Measurements from ENCODE around the gene SLC35F1.

Gene SLC35F1

GRCh38 chr6:118320652-118321051 is 413.6 kb downstream of the SLC35F1 start:
- no peaks in the 10 kb centered on the region for H3K27me3 ChIP-seq (ENCODE audit: control insufficient read depth in 2 of 2, insufficient read depth in 2 of 2, low read length in 2 of 2)
- no peaks in the 10 kb centered on the region for H3K9me3 ChIP-seq (ENCODE audit: control insufficient read depth in 2 of 2, low read length in 2 of 2)
- H3K4me1 ChIP-seq (ENCODE audit: control insufficient read depth in 2 of 2, insufficient read depth in 2 of 2, low read length in 2 of 2), result no peaks in the 10 kb centered on the region
- no peak overlapping the region for H3K4me3 ChIP-seq (ENCODE audit: low read length in 2 of 2)
- H3K36me3 ChIP-seq (ENCODE audit: control insufficient read depth in 2 of 2, insufficient read depth in 2 of 2, low read length in 2 of 2), result no peaks in the 10 kb centered on the region
- no peak overlapping the region for H3K9ac ChIP-seq (ENCODE audit: low read depth in 1 of 2, low read length in 2 of 2)
- H3K27ac ChIP-seq (ENCODE audit: low read depth in 2 of 2, low read length in 2 of 2), result no peak overlapping the region

- Histone ChIP-seq H3K4me3 (ENCODE audit: low read length in 2 of 2) (no peak overlapping the region), H3K9ac (ENCODE audit: low read depth in 1 of 2, low read length in 2 of 2) (no peak overlapping the region), H3K9me3 (ENCODE audit: control insufficient read depth in 2 of 2, low read length in 2 of 2) (no peaks in the 10 kb centered on the region), H3K27ac (ENCODE audit: low read depth in 2 of 2, low read length in 2 of 2) (no peak overlapping the region), H3K4me1 (ENCODE audit: control insufficient read depth in 2 of 2, insufficient read depth in 2 of 2, low read length in 2 of 2) (no peaks in the 10 kb centered on the region), H3K36me3 (ENCODE audit: control insufficient read depth in 2 of 2, insufficient read depth in 2 of 2, low read length in 2 of 2) (no peaks in the 10 kb centered on the region), H3K27me3 (ENCODE audit: control insufficient read depth in 2 of 2, insufficient read depth in 2 of 2, low read length in 2 of 2) (no peaks in the 10 kb centered on the region)
These were observed 417.1 kb downstream of the SLC35F1 start for GRCh38 chr6:118324116-118324515.

- Histone ChIP-seq H3K27ac (ENCODE audit: low read depth in 2 of 2, low read length in 2 of 2) (no peak overlapping the region), H3K27me3 (ENCODE audit: control insufficient read depth in 2 of 2, insufficient read depth in 2 of 2, low read length in 2 of 2) (no peaks in the 10 kb centered on the region), H3K9me3 (ENCODE audit: control insufficient read depth in 2 of 2, low read length in 2 of 2) (no peaks in the 10 kb centered on the region), H3K36me3 (ENCODE audit: control insufficient read depth in 2 of 2, insufficient read depth in 2 of 2, low read length in 2 of 2) (no peaks in the 10 kb centered on the region), H3K4me1 (ENCODE audit: control insufficient read depth in 2 of 2, insufficient read depth in 2 of 2, low read length in 2 of 2) (no peaks in the 10 kb centered on the region), H3K4me3 (ENCODE audit: low read length in 2 of 2) (no peak overlapping the region), H3K9ac (ENCODE audit: low read depth in 1 of 2, low read length in 2 of 2) (no peak overlapping the region)
These were observed 418.3 kb downstream of the SLC35F1 start for GRCh38 chr6:118325220-118325860.

- H3K27me3 ChIP-seq (ENCODE audit: control insufficient read depth in 2 of 2, insufficient read depth in 2 of 2, low read length in 2 of 2), result no peaks in the 10 kb centered on the region
- H3K27ac ChIP-seq (ENCODE audit: low read depth in 2 of 2, low read length in 2 of 2), result no peak overlapping the region
- no peaks in the 10 kb centered on the region for H3K36me3 ChIP-seq (ENCODE audit: control insufficient read depth in 2 of 2, insufficient read depth in 2 of 2, low read length in 2 of 2)
- no peaks in the 10 kb centered on the region for H3K4me1 ChIP-seq (ENCODE audit: control insufficient read depth in 2 of 2, insufficient read depth in 2 of 2, low read length in 2 of 2)
- no peaks in the 10 kb centered on the region for H3K9me3 ChIP-seq (ENCODE audit: control insufficient read depth in 2 of 2, low read length in 2 of 2)
- no peak overlapping the region for H3K9ac ChIP-seq (ENCODE audit: low read depth in 1 of 2, low read length in 2 of 2)
- H3K4me3 ChIP-seq (ENCODE audit: low read length in 2 of 2), result no peak overlapping the region
These were observed 419.6 kb downstream of the SLC35F1 start for GRCh38 chr6:118326712-118327111.

GRCh38 chr6:118327237-118327636 is 420.2 kb downstream of the SLC35F1 start:
- no peaks in the 10 kb centered on the region for H3K9me3 ChIP-seq (ENCODE audit: control insufficient read depth in 2 of 2, low read length in 2 of 2)
- H3K4me3 ChIP-seq (ENCODE audit: low read length in 2 of 2), result no peak overlapping the region
- H3K27me3 ChIP-seq (ENCODE audit: control insufficient read depth in 2 of 2, insufficient read depth in 2 of 2, low read length in 2 of 2), result no peaks in the 10 kb centered on the region
- no peak overlapping the region for H3K9ac ChIP-seq (ENCODE audit: low read depth in 1 of 2, low read length in 2 of 2)
- no peaks in the 10 kb centered on the region for H3K36me3 ChIP-seq (ENCODE audit: control insufficient read depth in 2 of 2, insufficient read depth in 2 of 2, low read length in 2 of 2)
- H3K4me1 ChIP-seq (ENCODE audit: control insufficient read depth in 2 of 2, insufficient read depth in 2 of 2, low read length in 2 of 2), result no peaks in the 10 kb centered on the region
- H3K27ac ChIP-seq (ENCODE audit: low read depth in 2 of 2, low read length in 2 of 2), result no peak overlapping the region

GRCh38 chr6:118333772-118334171 is 426.7 kb downstream of the SLC35F1 start:
- H3K4me1 ChIP-seq (ENCODE audit: control insufficient read depth in 2 of 2, insufficient read depth in 2 of 2, low read length in 2 of 2), result no peaks in the 10 kb centered on the region
- H3K4me3 ChIP-seq (ENCODE audit: low read length in 2 of 2), result no peak overlapping the region
- no peaks in the 10 kb centered on the region for H3K36me3 ChIP-seq (ENCODE audit: control insufficient read depth in 2 of 2, insufficient read depth in 2 of 2, low read length in 2 of 2)
- H3K9ac ChIP-seq (ENCODE audit: low read depth in 1 of 2, low read length in 2 of 2), result no peak overlapping the region
- no peaks in the 10 kb centered on the region for H3K9me3 ChIP-seq (ENCODE audit: control insufficient read depth in 2 of 2, low read length in 2 of 2)
- no peak overlapping the region for H3K27ac ChIP-seq (ENCODE audit: low read depth in 2 of 2, low read length in 2 of 2)
- H3K27me3 ChIP-seq (ENCODE audit: control insufficient read depth in 2 of 2, insufficient read depth in 2 of 2, low read length in 2 of 2), result no peaks in the 10 kb centered on the region

- H3K9me3 ChIP-seq (ENCODE audit: control insufficient read depth in 2 of 2, low read length in 2 of 2), result no peaks in the 10 kb centered on the region
- no peaks in the 10 kb centered on the region for H3K36me3 ChIP-seq (ENCODE audit: control insufficient read depth in 2 of 2, insufficient read depth in 2 of 2, low read length in 2 of 2)
- no peak overlapping the region for H3K27ac ChIP-seq (ENCODE audit: low read depth in 2 of 2, low read length in 2 of 2)
- no peaks in the 10 kb centered on the region for H3K4me1 ChIP-seq (ENCODE audit: control insufficient read depth in 2 of 2, insufficient read depth in 2 of 2, low read length in 2 of 2)
- no peaks in the 10 kb centered on the region for H3K27me3 ChIP-seq (ENCODE audit: control insufficient read depth in 2 of 2, insufficient read depth in 2 of 2, low read length in 2 of 2)
- H3K9ac ChIP-seq (ENCODE audit: low read depth in 1 of 2, low read length in 2 of 2), result no peak overlapping the region
- no peak overlapping the region for H3K4me3 ChIP-seq (ENCODE audit: low read length in 2 of 2)
These were observed 427.6 kb downstream of the SLC35F1 start for GRCh38 chr6:118334634-118335033.

- no peaks in the 10 kb centered on the region for H3K4me1 ChIP-seq (ENCODE audit: control insufficient read depth in 2 of 2, insufficient read depth in 2 of 2, low read length in 2 of 2)
- no peak overlapping the region for H3K9ac ChIP-seq (ENCODE audit: low read depth in 1 of 2, low read length in 2 of 2)
- no peak overlapping the region for H3K27ac ChIP-seq (ENCODE audit: low read depth in 2 of 2, low read length in 2 of 2)
- no peaks in the 10 kb centered on the region for H3K36me3 ChIP-seq (ENCODE audit: control insufficient read depth in 2 of 2, insufficient read depth in 2 of 2, low read length in 2 of 2)
- H3K4me3 ChIP-seq (ENCODE audit: low read length in 2 of 2), result no peak overlapping the region
- H3K27me3 ChIP-seq (ENCODE audit: control insufficient read depth in 2 of 2, insufficient read depth in 2 of 2, low read length in 2 of 2), result no peaks in the 10 kb centered on the region
- no peaks in the 10 kb centered on the region for H3K9me3 ChIP-seq (ENCODE audit: control insufficient read depth in 2 of 2, low read length in 2 of 2)
These were observed 428.3 kb downstream of the SLC35F1 start for GRCh38 chr6:118335325-118335816.

- H3K27ac ChIP-seq (ENCODE audit: low read depth in 2 of 2, low read length in 2 of 2), result no peak overlapping the region
- no peak overlapping the region for H3K9ac ChIP-seq (ENCODE audit: low read depth in 1 of 2, low read length in 2 of 2)
- no peaks in the 10 kb centered on the region for H3K36me3 ChIP-seq (ENCODE audit: control insufficient read depth in 2 of 2, insufficient read depth in 2 of 2, low read length in 2 of 2)
- no peaks in the 10 kb centered on the region for H3K27me3 ChIP-seq (ENCODE audit: control insufficient read depth in 2 of 2, insufficient read depth in 2 of 2, low read length in 2 of 2)
- H3K4me3 ChIP-seq (ENCODE audit: low read length in 2 of 2), result no peak overlapping the region
- H3K9me3 ChIP-seq (ENCODE audit: control insufficient read depth in 2 of 2, low read length in 2 of 2), result peaks cover 0 to 5% of the 10 kb centered on the region in 2 donors
- H3K4me1 ChIP-seq (ENCODE audit: control insufficient read depth in 2 of 2, insufficient read depth in 2 of 2, low read length in 2 of 2), result no peaks in the 10 kb centered on the region
These were observed 437.1 kb downstream of the SLC35F1 start for GRCh38 chr6:118344014-118344670.

GRCh38 chr6:118350881-118351430 is 443.9 kb downstream of the SLC35F1 start:
- Histone ChIP-seq H3K27me3 (ENCODE audit: control insufficient read depth in 2 of 2, insufficient read depth in 2 of 2, low read length in 2 of 2) (no peaks in the 10 kb centered on the region), H3K4me1 (ENCODE audit: control insufficient read depth in 2 of 2, insufficient read depth in 2 of 2, low read length in 2 of 2) (no peaks in the 10 kb centered on the region), H3K9me3 (ENCODE audit: control insufficient read depth in 2 of 2, low read length in 2 of 2) (no peaks in the 10 kb centered on the region), H3K9ac (ENCODE audit: low read depth in 1 of 2, low read length in 2 of 2) (no peak overlapping the region), H3K4me3 (ENCODE audit: low read length in 2 of 2) (no peak overlapping the region), H3K36me3 (ENCODE audit: control insufficient read depth in 2 of 2, insufficient read depth in 2 of 2, low read length in 2 of 2) (no peaks in the 10 kb centered on the region), H3K27ac (ENCODE audit: low read depth in 2 of 2, low read length in 2 of 2) (no peak overlapping the region)

Measured in mucosa of rectum (tissue), 2 donors.